OCI-LY1 (cell line): ENCODE data around the gene LEKR1.

Experiments
- EZH2 ChIP-seq: fragments of 200-600 bp; sonication (generic), shearing (Covaris generic); IDR thresholded peaks from 2 replicates; pipeline ENCODE4 v1.8.0; 2017; ENCODE audit warnings: borderline replicate concordance, mixed run types, mild to moderate bottlenecking, antibody characterized with exemption, low read length, moderate library complexity, mixed read lengths
- TF ChIP-seq, protein P1 (sequence below): fragments of 200-600 bp; sonication (generic), shearing (Covaris generic); IDR thresholded peaks from 2 replicates; pipeline ENCODE4 v1.5.1; 2017; ENCODE audit warnings: mild to moderate bottlenecking, antibody characterized with exemption, low read length, moderate library complexity, mixed read lengths

DNA sequence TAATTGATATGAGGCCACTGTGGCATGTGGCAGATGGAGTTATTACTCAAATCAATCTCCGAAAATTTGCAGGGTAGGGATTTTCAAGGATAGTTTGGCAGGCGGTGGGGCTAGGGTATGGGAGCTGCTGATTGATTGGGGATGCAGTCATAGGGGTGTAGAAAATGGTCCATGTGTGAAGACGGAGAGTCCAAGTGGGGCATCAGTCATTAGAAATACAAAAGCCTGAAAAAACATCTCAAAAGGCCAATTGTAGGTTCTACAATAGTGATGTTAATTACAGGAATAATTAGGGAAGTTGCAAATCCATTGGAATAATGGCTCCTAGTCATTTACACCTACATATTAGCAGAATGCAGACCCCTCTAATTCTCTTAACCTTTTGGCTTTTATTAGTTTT is 4.9 kb downstream of the LEKR1 start:
- no peak for TF ChIP-seq EZH2
- TF ChIP-seq, protein P1, sequence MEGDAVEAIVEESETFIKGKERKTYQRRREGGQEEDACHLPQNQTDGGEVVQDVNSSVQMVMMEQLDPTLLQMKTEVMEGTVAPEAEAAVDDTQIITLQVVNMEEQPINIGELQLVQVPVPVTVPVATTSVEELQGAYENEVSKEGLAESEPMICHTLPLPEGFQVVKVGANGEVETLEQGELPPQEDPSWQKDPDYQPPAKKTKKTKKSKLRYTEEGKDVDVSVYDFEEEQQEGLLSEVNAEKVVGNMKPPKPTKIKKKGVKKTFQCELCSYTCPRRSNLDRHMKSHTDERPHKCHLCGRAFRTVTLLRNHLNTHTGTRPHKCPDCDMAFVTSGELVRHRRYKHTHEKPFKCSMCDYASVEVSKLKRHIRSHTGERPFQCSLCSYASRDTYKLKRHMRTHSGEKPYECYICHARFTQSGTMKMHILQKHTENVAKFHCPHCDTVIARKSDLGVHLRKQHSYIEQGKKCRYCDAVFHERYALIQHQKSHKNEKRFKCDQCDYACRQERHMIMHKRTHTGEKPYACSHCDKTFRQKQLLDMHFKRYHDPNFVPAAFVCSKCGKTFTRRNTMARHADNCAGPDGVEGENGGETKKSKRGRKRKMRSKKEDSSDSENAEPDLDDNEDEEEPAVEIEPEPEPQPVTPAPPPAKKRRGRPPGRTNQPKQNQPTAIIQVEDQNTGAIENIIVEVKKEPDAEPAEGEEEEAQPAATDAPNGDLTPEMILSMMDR = no peak
